GM21717 (cell line): Measurements from ENCODE around the gene OLIG1.

Source experiments
- ATAC-seq: cut with Tn5 transposase; IDR thresholded peaks from one replicate; pipeline ENCODE4 v1.9.1; 2021; ENCODE audit warnings: mild to moderate bottlenecking, moderate library complexity; ENCODE audit not compliant: unreplicated experiment

The OLIG1 gene

GRCh38 chr21:33089395-33090119 is 19.6 kb downstream of the OLIG1 start:
- ATAC-seq: no peak

DNA sequence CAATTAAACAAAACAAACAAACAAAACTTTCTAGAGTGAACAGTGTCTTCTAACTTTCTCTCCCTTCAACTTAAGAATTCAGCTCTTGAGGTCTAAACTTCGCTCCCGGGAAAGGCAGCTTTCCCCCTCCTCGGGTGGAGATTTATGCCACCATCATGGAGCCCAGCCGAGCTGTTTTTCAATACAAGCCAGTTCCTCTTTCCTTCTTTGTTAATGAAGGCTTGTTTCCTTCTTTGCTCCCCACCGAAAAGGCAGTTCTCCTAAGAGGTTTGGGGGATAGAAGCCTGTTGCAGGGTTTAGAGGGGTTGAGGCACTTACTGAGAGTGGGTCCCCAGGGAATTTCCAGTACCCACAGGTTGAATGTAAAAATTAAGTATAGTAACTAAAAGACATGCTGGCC is 26.5 kb downstream of the OLIG1 start:
- no peak for ATAC-seq

- no peak for ATAC-seq
These were observed 29.2 kb downstream of the OLIG1 start for GRCh38 chr21:33099131-33099530.

- ATAC-seq: no peak
These were observed 31.5 kb downstream of the OLIG1 start for GRCh38 chr21:33101300-33101911.

DNA sequence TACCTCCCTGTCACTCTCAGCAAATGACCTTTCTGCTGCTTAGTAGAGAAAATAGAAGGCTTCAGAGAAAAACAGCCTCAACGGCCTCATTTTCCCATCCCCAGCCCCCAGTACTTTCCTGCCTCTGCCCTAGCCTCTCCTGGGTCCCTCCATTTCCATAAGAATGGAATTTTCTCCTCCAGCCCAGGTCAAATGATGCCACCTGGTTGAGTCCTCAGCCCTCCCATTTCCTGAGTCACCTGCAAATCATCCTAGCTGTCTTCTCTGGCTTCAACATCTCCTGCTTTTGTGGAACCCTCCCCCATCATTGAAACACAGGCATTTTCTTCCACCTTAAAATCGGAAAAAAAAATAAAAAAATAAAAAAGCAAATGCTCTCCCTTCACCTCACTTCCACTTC is 35.1 kb downstream of the OLIG1 start:
- ATAC-seq: no peak

- ATAC-seq: no peak
These were observed 38.3 kb downstream of the OLIG1 start for GRCh38 chr21:33108228-33108627.

- ATAC-seq: no peak
These were observed 39.8 kb downstream of the OLIG1 start for GRCh38 chr21:33109574-33110339.

DNA sequence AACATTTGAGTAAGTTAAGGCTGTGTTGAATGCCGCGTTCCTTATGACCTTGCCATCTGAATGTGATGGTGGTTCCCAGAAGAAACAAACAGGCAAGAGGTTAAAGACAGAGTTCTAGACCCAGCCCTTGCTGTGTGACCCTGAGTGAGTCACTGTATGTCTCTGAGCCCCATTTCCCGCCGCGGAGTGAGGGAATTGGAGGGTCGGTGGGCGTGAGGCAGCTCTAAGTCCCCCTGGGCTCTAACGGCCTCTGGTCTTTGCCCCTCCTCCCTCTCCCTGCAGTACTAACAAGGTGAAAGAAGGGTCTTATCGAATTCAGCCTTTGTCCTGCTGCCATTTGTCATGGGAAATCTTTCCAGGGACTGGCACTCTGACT is 40.4 kb downstream of the OLIG1 start:
- ATAC-seq: no peak

- ATAC-seq: no peak
These were observed 41.6 kb downstream of the OLIG1 start for GRCh38 chr21:33111577-33111976.

GRCh38 chr21:33112151-33112550 is 42.2 kb downstream of the OLIG1 start:
- no peak for ATAC-seq

- ATAC-seq: no peak
These were observed 42.7 kb downstream of the OLIG1 start for GRCh38 chr21:33112681-33113080.

DNA sequence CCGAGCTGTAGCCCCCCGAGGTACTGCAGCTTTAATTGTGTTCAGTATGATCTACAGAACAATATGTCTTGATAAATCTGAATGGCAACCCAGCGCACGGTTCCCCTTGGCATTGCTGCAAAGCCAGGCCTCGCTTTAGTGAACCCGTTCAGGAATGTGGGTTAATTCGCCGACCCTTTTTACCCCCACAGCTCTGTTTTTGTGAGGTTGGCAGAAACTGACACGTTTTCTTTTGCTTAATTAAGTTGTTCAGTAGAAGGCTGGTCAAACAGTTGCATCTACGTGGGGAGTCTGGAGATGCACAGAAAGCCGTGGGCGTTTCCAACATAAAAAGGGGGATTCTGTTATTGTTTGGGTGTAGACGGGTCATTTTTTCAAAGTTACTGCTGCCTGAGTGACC is 43.2 kb downstream of the OLIG1 start:
- ATAC-seq: no peak

DNA sequence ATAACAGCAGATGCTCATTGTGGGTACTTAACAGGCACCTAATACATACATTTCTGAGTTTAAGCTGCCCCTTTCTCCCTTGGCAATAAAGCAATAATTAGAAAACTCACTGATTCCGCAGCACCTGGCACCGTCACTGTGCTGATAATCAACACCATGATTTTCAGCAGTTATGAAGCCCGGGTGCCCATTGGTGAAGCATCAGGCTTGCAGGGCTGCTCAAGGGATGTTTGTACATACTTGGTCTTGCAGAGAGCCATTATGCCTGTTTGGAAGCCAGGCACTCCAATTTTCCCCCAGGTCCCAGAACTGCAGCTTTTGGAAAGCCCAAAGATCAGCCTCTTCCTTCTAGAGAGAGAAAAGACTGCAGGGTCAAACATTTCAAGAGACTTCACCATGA is 44.3 kb downstream of the OLIG1 start:
- ATAC-seq: no peak

DNA sequence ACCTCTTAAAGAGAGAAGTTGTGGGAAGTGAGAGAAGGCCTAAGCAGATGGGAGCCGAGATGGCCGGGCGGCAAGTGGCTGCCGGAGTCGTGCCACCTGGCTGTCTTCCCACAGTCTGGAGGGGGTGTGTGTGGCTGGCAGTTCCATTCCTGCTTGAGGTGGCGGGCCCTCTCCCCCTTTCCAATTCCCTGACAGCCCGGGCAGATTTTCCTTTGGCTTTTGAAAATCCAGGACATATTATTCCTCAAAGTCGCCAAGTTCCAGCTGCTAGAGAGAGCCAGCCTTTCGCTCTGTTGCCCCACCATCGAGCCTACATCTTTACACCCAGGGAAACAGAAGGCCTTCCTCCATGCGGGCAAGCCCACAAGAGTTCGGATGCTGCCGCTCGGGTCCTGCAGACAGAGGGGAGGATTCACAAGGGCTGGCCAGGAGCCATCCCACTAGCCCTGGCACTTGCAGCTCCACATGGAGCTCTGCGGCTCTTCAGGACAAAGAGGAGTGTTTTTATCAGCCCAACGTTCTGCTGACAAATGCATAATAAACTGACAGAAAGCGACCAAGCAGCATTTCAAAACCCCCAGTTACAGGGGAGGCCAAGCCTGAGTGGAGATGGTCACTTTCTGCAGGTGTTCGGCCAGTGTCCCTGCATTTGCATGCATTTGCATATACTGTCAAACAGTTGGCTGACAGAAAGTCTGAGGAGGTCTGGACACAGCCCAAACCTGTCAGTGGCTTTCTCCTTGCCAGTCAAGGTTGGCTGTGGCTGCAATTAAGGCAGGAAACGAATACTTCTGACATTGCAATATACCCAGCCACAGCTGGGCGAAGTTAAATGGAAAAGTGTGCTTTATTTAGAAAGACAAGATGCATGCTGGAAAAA is 45.9 kb downstream of the OLIG1 start:
- ATAC-seq: no peak

GRCh38 chr21:33116676-33117075 is 46.7 kb downstream of the OLIG1 start:
- ATAC-seq: no peak

GRCh38 chr21:33117101-33117888 is 47.4 kb downstream of the OLIG1 start:
- ATAC-seq: no peak
